HG02623 (cell line): Measurements from ENCODE around the gene BTNL8.

ENCODE experiments used
- ATAC-seq: cut with Tn5 transposase; IDR thresholded peaks from one replicate; pipeline ENCODE4 v1.9.1; 2021; ENCODE audit warnings: moderate library complexity; ENCODE audit not compliant: unreplicated experiment

Gene BTNL8

GRCh38 chr5:180959661-180960060 lies 60.7 kb downstream of the BTNL8 start:
- ATAC-seq = no peak

- ATAC-seq = no peak
Measured at GRCh38 chr5:180960209-180960608, 61.2 kb downstream of the BTNL8 start.

GRCh38 chr5:180969406-180969805 lies 70.4 kb downstream of the BTNL8 start:
- ATAC-seq = no peak

- ATAC-seq = no peak
Measured at GRCh38 chr5:180970336-180970735, 71.4 kb downstream of the BTNL8 start.

- no peak for ATAC-seq
Measured at GRCh38 chr5:180970875-180971274, 71.9 kb downstream of the BTNL8 start.

GRCh38 chr5:180974612-180975315 lies 75.8 kb downstream of the BTNL8 start:
- no peak for ATAC-seq

GRCh38 chr5:180975338-180975737 lies 76.4 kb downstream of the BTNL8 start:
- peak; percentile 72 for ATAC-seq

- no peak for ATAC-seq
Measured at GRCh38 chr5:180976518-180976917, 77.6 kb downstream of the BTNL8 start.

- ATAC-seq = no peak
Measured at GRCh38 chr5:180977852-180978251, 78.9 kb downstream of the BTNL8 start.

GRCh38 chr5:180982008-180982741 lies 83.2 kb downstream of the BTNL8 start:
- ATAC-seq = no peak

GRCh38 chr5:180988016-180988415 lies 89.1 kb downstream of the BTNL8 start:
- ATAC-seq = no peak

GRCh38 chr5:180988592-180988991 lies 89.6 kb downstream of the BTNL8 start, which contains the start of gene BTNL3:
Gene BTNL3, plus strand, starts transcription at chr5:180988846. Its CDS starts 183 bp downstream, at chr5:180989029.
- no peak for ATAC-seq

- no peak for ATAC-seq
Measured at GRCh38 chr5:180990086-180990881, 91.3 kb downstream of the BTNL8 start.

GRCh38 chr5:180990882-180991242 lies 91.9 kb downstream of the BTNL8 start:
- ATAC-seq = no peak
